Thoracic aorta (tissue), 2 donors: Measurements from ENCODE around the gene CHSY1. TPM values are rescaled to one million over a fixed set of nuclear protein-coding genes. Genes with fewer than 3 reads are reported as not detected.
A peak's percentile ranks its signal among the peaks of the same experiment; 100 is the strongest.

ENCODE experiments used
- ATAC-seq: fragments of 150-250 bp; one replicate; pipeline ENCODE4 v1.8.0; 2017; ENCODE audit warnings: low read depth; ENCODE audit not compliant: insufficient number of reproducible peaks, low FRiP score
- DNase-seq: peaks from one replicate; pipeline ENCODE4 v3.0.0-alpha.2; 2020; ENCODE audit warnings: low spot score
- H3K27ac ChIP-seq, 2 donors: fragments of 200-600 bp; sonication (generic); 1 replicate in 1 of 2; 2 replicates in 1 of 2; pipeline ENCODE4 v1.5.1; 2016; ENCODE audit warnings: mild to moderate bottlenecking in 2 of 2, moderate library complexity in 2 of 2
- H3K27me3 ChIP-seq: fragments of 200-600 bp; sonication (generic); replicated peaks from 2 replicates; pipeline ENCODE4 v1.6.0; 2016; ENCODE audit warnings: mild to moderate bottlenecking; ENCODE audit not compliant: insufficient read depth
- H3K36me3 ChIP-seq: fragments of 200-600 bp; sonication (generic); one replicate; pipeline ENCODE4 v1.5.1; 2016
- H3K4me1 ChIP-seq, 2 donors: fragments of 200-600 bp; sonication (generic); 1 replicate in 1 of 2; 2 replicates in 1 of 2; pipeline versions ENCODE4 v1.5.1 to v1.6.0; 2016; ENCODE audit warnings: low read depth in 2 of 2, mild to moderate bottlenecking in 1 of 2; ENCODE audit not compliant: control insufficient read depth in 1 of 2
- H3K4me3 ChIP-seq: fragments of 200-600 bp; sonication (generic); 2 replicates; pipeline ENCODE4 v1.5.1; 2016; ENCODE audit warnings: mild to moderate bottlenecking
- H3K9me3 ChIP-seq: fragments of 200-600 bp; sonication (generic); 2 replicates; pipeline ENCODE4 v1.5.1; 2016
- total RNA-seq, 2 donors: library from RNA; depleted of rRNA; stranded (reverse); fragments of >200 nt; gene quantifications; one replicate each; pipeline versions ENCODE4 v1.1.0 to v1.2.3, GENCODE V29; 2016
- TF ChIP-seq, protein P1 (sequence below): fragments of 200-600 bp; sonication (generic); IDR thresholded peaks from one replicate; pipeline ENCODE4 v1.5.1; 2019; ENCODE audit warnings: antibody characterized with exemption

CHSY1 gene
- total RNA-seq, 2 donors from 2014 or later: 35.7 to 153 TPM

DNA sequence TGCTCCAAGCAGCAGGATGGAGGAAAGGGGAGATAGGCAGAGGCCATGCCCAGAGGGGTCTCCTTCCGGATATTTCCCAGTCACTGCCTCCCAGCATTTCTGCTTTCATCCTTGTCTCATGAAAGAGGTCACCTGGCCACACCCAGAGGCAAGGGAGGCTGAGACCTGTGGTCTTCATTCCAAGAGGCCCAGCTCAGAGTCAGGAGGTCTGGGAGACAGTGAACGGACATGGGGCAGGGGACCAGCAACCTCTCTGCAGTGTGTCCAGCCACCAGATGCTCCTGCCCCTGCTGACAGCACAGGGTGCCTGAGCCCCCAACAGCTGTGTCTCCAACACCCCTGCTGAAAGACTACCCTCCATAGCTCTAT lies 111.2 kb downstream of the CHSY1 start:
- Histone ChIP-seq H3K4me3 (no peak overlapping the region), H3K36me3 (no peaks in the 10 kb centered on the region), H3K27me3 (no peaks in the 10 kb centered on the region), H3K4me1 (peaks cover 6 to 16% of the 10 kb centered on the region in 2 donors), H3K27ac (no peak overlapping the region), H3K9me3 (no peaks in the 10 kb centered on the region)
- DNase-seq (no peak), ATAC-seq (no peak)
- TF ChIP-seq, protein P1, sequence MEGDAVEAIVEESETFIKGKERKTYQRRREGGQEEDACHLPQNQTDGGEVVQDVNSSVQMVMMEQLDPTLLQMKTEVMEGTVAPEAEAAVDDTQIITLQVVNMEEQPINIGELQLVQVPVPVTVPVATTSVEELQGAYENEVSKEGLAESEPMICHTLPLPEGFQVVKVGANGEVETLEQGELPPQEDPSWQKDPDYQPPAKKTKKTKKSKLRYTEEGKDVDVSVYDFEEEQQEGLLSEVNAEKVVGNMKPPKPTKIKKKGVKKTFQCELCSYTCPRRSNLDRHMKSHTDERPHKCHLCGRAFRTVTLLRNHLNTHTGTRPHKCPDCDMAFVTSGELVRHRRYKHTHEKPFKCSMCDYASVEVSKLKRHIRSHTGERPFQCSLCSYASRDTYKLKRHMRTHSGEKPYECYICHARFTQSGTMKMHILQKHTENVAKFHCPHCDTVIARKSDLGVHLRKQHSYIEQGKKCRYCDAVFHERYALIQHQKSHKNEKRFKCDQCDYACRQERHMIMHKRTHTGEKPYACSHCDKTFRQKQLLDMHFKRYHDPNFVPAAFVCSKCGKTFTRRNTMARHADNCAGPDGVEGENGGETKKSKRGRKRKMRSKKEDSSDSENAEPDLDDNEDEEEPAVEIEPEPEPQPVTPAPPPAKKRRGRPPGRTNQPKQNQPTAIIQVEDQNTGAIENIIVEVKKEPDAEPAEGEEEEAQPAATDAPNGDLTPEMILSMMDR: no peak

DNA sequence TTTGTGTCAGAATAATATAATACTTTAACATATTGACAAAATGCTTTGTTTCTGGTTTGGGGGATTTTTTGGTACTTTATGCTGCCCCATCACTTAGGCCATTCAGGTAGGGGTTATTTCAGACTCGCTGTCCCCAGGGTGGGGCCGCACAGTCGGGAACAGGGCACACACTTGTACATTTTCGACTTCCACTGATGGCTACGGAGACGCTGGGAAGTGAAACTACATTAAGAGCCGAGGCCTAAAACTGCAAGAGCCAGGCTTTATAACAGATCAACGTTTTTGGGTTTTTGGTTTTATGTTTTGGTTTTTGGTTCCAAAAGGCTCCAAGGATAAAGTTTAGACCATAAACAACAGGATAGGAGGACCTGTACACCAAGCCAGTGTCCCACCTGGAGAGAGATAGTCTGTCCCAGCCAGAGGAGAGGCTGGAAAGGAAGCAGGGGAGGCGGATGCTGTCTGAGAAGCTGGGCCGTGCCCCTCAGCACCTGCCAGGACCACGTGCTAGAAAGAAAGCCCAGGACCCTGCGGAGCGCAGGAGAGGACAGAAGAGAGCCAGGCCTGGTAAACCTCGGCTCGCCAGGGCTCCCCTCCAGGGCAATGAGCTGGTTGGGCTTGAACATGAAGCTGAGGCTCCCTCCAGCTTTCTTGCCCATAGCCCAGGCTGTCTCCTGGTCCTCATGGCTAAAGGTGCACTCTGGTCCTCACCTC lies 111.7 kb downstream of the CHSY1 start:
- Histone ChIP-seq H3K4me1 (peaks cover 6 to 16% of the 10 kb centered on the region in 2 donors), H3K4me3 (no peak overlapping the region), H3K27ac (peak overlapping the region in 1 of 2 donors; percentile 35), H3K27me3 (no peaks in the 10 kb centered on the region), H3K36me3 (no peaks in the 10 kb centered on the region), H3K9me3 (no peaks in the 10 kb centered on the region)
- ATAC-seq: no peak
- TF ChIP-seq, protein P1: no peak
- DNase-seq: no peak

DNA sequence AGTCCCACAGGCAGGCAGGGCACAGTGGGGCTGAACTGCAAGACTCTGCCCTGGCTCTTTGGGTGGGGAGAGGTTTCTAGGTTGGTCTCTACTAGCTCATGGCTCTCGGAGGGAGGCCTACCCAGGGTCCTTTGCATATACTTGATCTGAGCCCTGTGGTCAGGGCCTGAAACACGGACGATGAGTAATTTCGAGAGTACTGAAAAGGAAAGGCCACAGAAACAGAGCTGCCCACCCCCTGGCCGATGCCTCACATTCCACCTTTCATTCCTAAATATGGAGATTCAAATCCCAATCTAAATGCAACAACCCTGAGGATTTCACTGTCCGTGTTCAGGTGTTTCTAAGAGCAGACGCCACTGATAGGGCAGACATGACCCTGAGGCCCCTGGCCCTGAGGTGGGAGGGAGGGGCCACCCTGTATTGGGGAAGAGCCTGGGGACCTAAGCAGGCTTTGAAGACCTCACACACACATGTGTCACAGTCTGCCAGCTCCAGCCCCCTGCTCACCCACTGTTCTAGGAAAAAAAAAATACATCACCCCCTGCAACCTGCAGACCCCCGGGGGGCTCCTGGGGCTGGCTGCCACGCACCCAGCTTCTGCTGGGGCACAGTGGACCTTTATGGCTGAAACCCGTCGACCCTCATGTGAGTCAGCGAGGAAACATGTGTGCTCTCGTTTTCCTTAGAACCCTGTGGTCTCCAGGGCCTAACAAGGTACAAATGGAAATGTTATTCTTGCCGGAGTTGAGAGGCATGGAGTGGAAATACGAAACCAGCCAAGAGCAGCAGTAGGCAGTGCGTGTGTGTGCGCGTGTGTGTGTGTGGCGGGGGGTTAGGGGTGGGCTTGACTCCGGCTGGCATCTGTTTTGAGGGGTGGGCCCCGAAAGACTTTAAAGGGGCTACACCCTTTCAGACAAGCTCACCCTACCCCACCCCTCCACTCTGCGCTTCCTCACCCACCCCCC lies 112.7 kb downstream of the CHSY1 start:
- TF ChIP-seq, protein P1: no peak
- DNase-seq (no peak), ATAC-seq (no peak)
- Histone ChIP-seq H3K27ac (peak overlapping the region; percentile 34 to 35), H3K4me3 (no peak overlapping the region), H3K36me3 (no peaks in the 10 kb centered on the region), H3K9me3 (no peaks in the 10 kb centered on the region), H3K4me1 (peaks cover 6 to 16% of the 10 kb centered on the region in 2 donors), H3K27me3 (no peaks in the 10 kb centered on the region)

DNA sequence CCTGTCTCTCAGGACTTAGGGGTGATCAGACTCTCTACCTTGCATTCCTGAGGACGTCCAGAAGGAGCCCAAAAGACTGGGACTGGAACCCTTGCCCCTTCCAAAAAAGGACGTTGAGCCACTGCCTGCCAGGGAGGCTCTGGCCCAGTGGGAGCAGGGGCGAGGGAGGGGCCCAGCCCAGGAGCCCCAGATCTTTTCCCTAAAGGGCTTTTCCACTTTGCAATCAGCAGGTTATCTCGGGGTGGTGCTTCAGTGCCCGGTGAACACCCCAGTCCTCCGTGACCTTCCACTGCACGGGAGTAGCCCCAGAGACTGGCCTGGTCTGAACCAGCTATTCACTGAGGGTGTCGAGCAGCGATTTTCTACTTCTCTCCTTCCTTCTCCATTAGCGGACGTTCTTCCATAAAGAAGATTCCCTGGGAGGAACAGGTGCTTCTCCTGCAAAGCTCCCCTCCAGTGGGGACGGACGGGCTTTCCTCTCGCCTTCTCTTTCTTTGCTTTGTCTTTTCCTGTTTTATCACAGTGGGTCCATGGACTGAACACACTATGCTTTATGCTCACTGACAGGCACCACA lies 113.7 kb downstream of the CHSY1 start:
- H3K4me3 ChIP-seq: no peak overlapping the region
- TF ChIP-seq, protein P1: no peak
- H3K36me3 ChIP-seq: no peaks in the 10 kb centered on the region
- ATAC-seq: no peak
- H3K4me1 ChIP-seq: peaks cover 6 to 16% of the 10 kb centered on the region in 2 donors
- peak overlapping the region in 1 of 2 donors; percentile 43 for H3K27ac ChIP-seq
- H3K9me3 ChIP-seq: no peaks in the 10 kb centered on the region
- DNase-seq: no peak
- H3K27me3 ChIP-seq: no peaks in the 10 kb centered on the region
